Immature natural killer cell (primary cell): ENCODE measurements around the gene HYI. TPM values are rescaled to one million over a fixed set of nuclear protein-coding genes. Genes with fewer than 3 reads are reported as not detected.
"Not testable (repeated sequence)": the region's sequence is repeated elsewhere in the genome, so short reads cannot be mapped to it uniquely, and the experiment has no call there.

Source experiments
- DNase-seq, 3 donors: peaks; one replicate each; pipeline ENCODE4 v3.0.0; 2022; ENCODE audit warnings: mixed read lengths in 1 of 3
- H3K27ac Mint-ChIP-seq, 6 donors: one replicate each; pipeline ENCODE4 v1.8.0; 2020; ENCODE audit warnings: mixed read lengths in 6 of 6, mild to moderate bottlenecking in 5 of 6, inconsistent platforms in 4 of 6, moderate library complexity in 3 of 6
- H3K27me3 Mint-ChIP-seq, 3 donors: one replicate each; pipeline ENCODE4 v1.8.0; 2020 to 2021; ENCODE audit warnings: low read depth in 3 of 3, mild to moderate bottlenecking in 3 of 3, mixed read lengths in 3 of 3, moderate library complexity in 3 of 3, inconsistent platforms in 1 of 3
- H3K36me3 Mint-ChIP-seq, 3 donors: one replicate each; pipeline ENCODE4 v1.8.0; 2020; ENCODE audit warnings: mixed read lengths in 3 of 3, inconsistent platforms in 2 of 3, mild to moderate bottlenecking in 2 of 3
- H3K4me1 Mint-ChIP-seq, 2 donors: one replicate each; pipeline ENCODE4 v1.8.0; 2020; ENCODE audit warnings: inconsistent platforms in 2 of 2, mild to moderate bottlenecking in 2 of 2, mixed read lengths in 2 of 2, moderate library complexity in 1 of 2
- H3K4me3 Mint-ChIP-seq, 5 donors: one replicate each; pipeline ENCODE4 v1.8.0; 2020; ENCODE audit warnings: mild to moderate bottlenecking in 5 of 5, mixed read lengths in 5 of 5, inconsistent platforms in 3 of 5, moderate library complexity in 3 of 5
- H3K9me3 Mint-ChIP-seq, 6 donors: one replicate each; pipeline ENCODE4 v1.8.0; 2020; ENCODE audit warnings: mild to moderate bottlenecking in 6 of 6, mixed read lengths in 6 of 6, inconsistent platforms in 4 of 6, moderate library complexity in 3 of 6
- polyA plus RNA-seq, 3 donors: library from polyadenylated mRNA; unstranded; fragments of 300-500 nt; fragmentation: Illumina TruSeq; gene quantifications; one replicate each; pipeline ENCODE4 v1.2.3, GENCODE V29; 2021

HYI gene, protein sequence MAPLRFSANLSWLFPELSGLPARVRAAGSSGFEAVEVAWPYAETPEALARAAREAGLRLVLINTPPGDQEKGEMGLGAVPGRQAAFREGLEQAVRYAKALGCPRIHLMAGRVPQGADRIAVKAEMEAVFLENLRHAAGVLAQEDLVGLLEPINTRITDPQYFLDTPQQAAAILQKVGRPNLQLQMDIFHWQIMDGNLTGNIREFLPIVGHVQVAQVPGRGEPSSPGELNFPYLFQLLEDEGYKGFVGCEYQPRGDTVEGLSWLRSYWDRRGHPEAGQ
- polyA plus RNA-seq = 1 to 10 TPM; 1.6 to 8.3 (median 4.5) TPM

DNA sequence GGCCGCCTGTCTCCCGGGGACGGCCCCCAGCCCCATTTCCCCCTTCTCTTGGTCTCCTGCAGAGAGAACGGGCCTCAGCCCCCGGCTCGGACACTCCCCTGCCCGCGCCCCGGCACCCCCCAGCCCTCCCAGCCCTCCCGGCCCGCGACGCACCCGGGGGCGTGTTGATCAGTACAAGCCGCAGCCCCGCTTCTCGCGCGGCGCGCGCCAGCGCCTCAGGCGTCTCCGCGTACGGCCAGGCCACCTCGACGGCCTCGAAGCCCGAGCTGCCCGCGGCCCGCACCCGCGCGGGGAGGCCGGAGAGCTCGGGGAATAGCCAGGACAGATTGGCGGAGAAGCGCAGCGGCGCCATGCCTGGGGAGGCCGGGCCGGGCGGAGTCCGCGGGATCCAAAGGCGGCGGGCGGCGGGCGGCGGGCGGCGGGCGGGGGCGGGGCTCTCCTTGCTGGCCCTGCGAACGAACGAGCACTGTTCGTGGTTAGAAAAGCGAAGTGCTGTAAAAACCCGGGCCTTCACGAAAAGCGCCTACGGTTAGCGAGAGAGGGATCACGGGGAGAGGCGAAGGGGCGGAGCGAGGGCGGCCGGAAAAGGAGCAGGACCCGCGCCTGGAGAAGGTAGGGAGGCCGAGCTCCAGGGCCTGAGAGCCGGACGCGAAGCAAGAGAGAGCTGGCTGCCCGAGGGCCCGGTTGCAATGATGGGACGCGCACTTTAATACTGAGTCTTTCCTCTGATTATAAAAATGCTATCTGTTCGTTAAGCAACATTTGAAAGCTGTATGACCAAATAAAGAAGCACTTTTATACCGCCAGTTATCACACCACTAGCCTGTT, at the start of gene HYI:
Gene HYI (minus strand): TSS at position 490 of the 828 bp plus-strand sequence. CDS start 138 bp downstream, at position 352.
- peaks cover 7 to 26% (median 9%) of the 10 kb centered on the region in 3 donors for H3K27me3 Mint-ChIP-seq
- H3K4me3 Mint-ChIP-seq = peak within 1 kb of the TSS; percentile 87 to 94 (median 92)
- no peaks in the 10 kb centered on the region for H3K9me3 Mint-ChIP-seq
- peak within 1 kb of the TSS; percentile 48 to 89 (median 80) for H3K27ac Mint-ChIP-seq
- DNase-seq = peak; percentile 57 to 61 (median 61)
- peaks cover 4 to 6% (median 4%) of the 10 kb centered on the region in 3 donors for H3K36me3 Mint-ChIP-seq
- H3K4me1 Mint-ChIP-seq = peaks cover 24 to 32% of the 10 kb centered on the region in 2 donors

- DNase-seq, H3K4me1 Mint-ChIP-seq, H3K27ac Mint-ChIP-seq, H3K4me3 Mint-ChIP-seq, H3K9me3 Mint-ChIP-seq, H3K36me3 Mint-ChIP-seq: not testable (repeated sequence)
- peaks cover 2 to 11% (median 5%) of the 10 kb centered on the region in 3 donors for H3K27me3 Mint-ChIP-seq
These were observed 48.1 kb upstream of the HYI start for GRCh38 chr1:43501806-43502205.

DNA sequence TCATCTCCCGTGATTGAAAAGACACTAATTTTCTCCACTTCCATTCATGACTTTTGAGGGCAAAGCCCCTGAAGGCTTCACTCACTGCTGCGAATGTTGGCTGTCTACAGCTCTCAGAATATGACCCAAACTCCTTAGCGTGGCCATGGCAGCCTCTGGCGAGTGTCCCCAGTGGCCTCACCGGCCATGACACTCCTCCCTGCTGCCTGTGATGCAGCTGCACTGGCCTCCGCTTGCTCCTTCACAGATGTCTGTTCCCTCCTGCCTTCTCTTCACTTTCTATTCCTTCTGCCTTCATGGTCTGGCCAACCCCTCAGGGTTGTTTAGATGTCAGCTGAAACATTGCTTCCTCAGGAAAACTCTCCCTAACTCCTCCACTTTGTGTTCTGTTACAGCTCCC, 46.2 kb upstream of the HYI start:
- Mint-ChIP-seq H3K27ac (no peak overlapping the region), H3K4me3 (no peak overlapping the region), H3K36me3 (no peaks in the 10 kb centered on the region), H3K9me3 (no peaks in the 10 kb centered on the region), H3K27me3 (peaks cover 2 to 12% (median 4%) of the 10 kb centered on the region in 3 donors), H3K4me1 (no peaks in the 10 kb centered on the region)
- no peak for DNase-seq

- Mint-ChIP-seq H3K9me3 (peaks cover 0 to 15% (median 5%) of the 10 kb centered on the region in 6 donors), H3K36me3 (peaks cover 0 to 3% (median under 1%) of the 10 kb centered on the region in 3 donors), H3K27ac (no peak overlapping the region), H3K4me1 (no peaks in the 10 kb centered on the region), H3K4me3 (no peak overlapping the region), H3K27me3 (peaks cover 3 to 8% (median 4%) of the 10 kb centered on the region in 3 donors)
- DNase-seq = no peak
These were observed 41.5 kb upstream of the HYI start for GRCh38 chr1:43495204-43495603.

DNA sequence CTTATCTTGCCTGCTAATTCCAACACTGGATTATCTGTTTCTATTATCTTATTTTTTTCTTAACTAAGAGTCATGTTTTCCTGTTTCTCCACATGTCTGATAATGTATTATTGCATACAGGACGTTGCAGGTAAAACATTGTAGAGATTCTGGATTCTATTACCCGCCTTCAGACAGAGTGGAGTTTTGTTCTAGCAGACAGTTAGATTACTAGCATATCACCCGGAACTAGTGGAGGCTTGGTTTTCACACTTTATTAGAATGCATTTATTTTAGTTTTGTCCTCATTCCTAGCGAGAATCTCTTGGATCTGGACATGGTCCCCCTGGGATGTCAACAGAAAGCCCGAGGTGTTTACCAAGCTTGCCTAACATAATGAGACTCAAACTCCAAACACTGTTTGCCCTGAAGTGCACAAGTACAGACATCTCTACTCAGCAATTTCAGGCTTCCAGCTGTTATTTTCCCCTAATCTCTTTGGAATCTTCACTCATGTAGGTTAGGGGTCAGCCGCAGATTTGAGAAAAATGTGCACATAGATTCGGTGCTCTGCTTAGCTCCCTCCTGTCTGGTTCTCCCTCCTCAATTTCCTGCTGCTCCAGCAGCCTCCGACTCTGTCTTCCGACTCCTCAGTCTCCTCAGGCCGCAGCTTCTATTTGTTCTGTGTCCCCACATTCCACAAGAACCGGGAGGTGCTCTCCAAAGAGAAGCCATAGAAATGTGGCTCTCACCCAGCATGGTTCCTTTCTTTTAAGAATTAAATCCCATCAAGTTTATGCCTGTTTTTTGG, 40.1 kb upstream of the HYI start:
- DNase-seq = no peak
- peaks cover 5 to 28% (median 13%) of the 10 kb centered on the region in 6 donors for H3K9me3 Mint-ChIP-seq
- H3K36me3 Mint-ChIP-seq = peaks cover 0 to 6% (median 3%) of the 10 kb centered on the region in 3 donors
- H3K4me3 Mint-ChIP-seq = no peak overlapping the region
- no peaks in the 10 kb centered on the region for H3K4me1 Mint-ChIP-seq
- H3K27ac Mint-ChIP-seq = no peak overlapping the region
- peaks cover 6 to 12% (median 6%) of the 10 kb centered on the region in 3 donors for H3K27me3 Mint-ChIP-seq

DNA sequence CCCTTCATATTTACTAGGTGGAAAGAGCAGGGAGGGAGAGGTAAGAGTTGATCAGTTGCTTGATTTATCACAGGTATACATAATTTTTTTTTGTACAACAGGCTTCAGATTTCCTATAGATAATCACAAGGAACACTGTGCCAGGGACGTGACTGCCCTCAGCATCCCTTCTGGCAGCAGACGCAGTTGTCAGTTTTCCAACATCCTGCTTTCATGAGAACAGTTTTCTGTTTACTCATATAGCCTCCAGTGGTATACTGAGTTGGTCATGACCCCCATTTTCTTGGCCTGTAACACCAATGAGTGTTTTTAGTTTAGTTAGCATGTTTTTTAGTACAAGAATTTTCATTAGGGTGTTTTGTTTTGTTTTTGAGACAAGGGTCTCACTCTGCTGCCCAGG, 39.1 kb upstream of the HYI start:
- Mint-ChIP-seq H3K36me3 (peaks cover 3 to 10% (median 4%) of the 10 kb centered on the region in 3 donors), H3K27me3 (peaks cover 6 to 12% (median 7%) of the 10 kb centered on the region in 3 donors), H3K4me3 (no peak overlapping the region), H3K27ac (no peak overlapping the region), H3K4me1 (no peaks in the 10 kb centered on the region), H3K9me3 (peaks cover 11 to 37% (median 17%) of the 10 kb centered on the region in 6 donors)
- no peak for DNase-seq

DNA sequence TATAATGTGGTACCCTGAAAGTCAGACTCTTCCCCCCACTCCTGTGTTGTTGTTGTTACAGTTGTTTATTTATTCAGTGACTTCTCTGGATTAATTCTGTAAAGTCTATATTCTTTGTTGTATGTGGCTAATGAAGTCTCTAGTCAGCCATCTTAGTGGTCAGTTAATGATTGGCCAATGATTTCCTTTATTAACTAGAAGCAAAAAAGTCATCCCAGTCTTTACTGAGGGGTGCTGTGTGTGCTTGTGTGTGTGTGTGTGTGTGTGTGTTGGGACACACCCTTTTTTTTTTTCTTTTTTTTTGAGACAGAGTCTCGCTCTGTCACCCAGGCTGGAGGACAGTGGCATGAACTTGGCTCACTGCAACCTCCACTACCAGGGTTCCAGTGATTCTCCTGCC, 37.3 kb upstream of the HYI start:
- H3K4me3 Mint-ChIP-seq = no peak overlapping the region
- no peak overlapping the region for H3K27ac Mint-ChIP-seq
- H3K4me1 Mint-ChIP-seq = no peaks in the 10 kb centered on the region
- H3K27me3 Mint-ChIP-seq = peaks cover 6 to 10% (median 7%) of the 10 kb centered on the region in 3 donors
- peaks cover 12 to 44% (median 19%) of the 10 kb centered on the region in 6 donors for H3K9me3 Mint-ChIP-seq
- DNase-seq = no peak
- peaks cover 3 to 10% (median 4%) of the 10 kb centered on the region in 3 donors for H3K36me3 Mint-ChIP-seq

DNA sequence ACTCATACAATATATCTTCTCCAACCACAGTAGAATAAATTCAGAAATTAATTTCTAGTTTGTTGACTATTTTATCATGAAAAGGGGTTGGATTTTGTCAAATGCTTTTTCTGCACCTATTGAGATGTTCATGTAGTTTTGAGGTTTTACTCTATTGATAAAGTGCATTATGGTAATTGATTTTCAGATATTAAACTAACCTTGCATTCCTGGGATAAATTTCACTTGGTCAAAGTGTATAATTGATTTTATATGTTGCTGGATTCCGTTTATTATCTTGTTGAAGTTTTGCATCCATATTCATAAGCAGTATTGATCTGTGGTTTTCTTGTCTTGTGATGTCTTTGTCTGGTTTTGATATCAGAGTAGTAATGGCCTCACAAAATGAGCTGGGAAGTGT, 34.4 kb upstream of the HYI start:
- Mint-ChIP-seq H3K27ac (no peak overlapping the region), H3K9me3 (peaks cover 12 to 44% (median 21%) of the 10 kb centered on the region in 6 donors), H3K36me3 (peaks cover 4 to 10% (median 7%) of the 10 kb centered on the region in 3 donors), H3K27me3 (peaks cover 3 to 6% (median 4%) of the 10 kb centered on the region in 3 donors), H3K4me1 (no peaks in the 10 kb centered on the region), H3K4me3 (no peak overlapping the region)
- DNase-seq = no peak

DNA sequence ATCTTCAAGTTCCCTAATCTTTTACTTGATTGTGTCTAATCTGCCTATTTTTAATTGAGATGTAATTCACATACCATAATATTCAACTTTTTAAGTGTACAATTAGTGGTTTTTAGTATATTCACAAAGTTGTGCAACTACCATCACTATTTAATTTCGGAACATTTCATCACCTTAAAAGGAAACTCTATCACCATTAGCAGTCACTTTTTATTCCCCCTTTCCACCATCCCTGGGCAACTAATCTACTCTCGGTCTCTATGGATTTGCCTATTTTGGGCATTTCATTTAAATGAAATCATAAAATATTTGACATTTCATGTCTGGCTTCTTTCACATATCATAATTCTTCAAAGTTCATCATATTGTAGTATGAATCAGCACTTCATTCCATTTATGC, 30.6 kb upstream of the HYI start:
- Mint-ChIP-seq H3K4me3 (no peak overlapping the region), H3K27me3 (peaks cover 3 to 4% (median 4%) of the 10 kb centered on the region in 3 donors), H3K9me3 (peaks cover 9 to 21% (median 12%) of the 10 kb centered on the region in 6 donors), H3K4me1 (peaks cover 5 to 11% of the 10 kb centered on the region in 2 donors), H3K36me3 (peaks cover 4% of the 10 kb centered on the region in 3 donors), H3K27ac (no peak overlapping the region)
- DNase-seq = no peak

DNA sequence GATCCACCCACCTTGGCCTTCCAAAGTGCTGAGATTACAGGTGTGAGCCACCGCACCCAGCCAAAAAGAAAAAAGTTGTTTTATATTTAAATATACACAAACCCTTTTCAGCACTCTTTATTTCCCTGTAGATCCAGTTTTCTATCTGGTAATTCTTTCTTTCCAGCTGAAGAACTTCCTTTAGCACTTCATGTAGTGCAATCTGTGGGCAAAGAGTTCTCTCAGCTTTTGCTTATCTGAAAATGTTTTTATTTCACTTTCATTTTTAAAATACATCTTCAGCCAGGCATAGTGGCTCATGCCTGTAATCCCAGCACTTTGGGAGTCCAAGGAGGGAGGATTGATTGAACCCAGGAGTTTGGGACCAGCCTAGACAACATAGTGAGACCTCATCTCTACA, 28.5 kb upstream of the HYI start:
- Mint-ChIP-seq H3K36me3 (peaks cover 0 to 4% (median 0%) of the 10 kb centered on the region in 3 donors), H3K27me3 (peaks cover 0 to 3% (median 2%) of the 10 kb centered on the region in 3 donors), H3K4me1 (peaks cover 5 to 11% of the 10 kb centered on the region in 2 donors), H3K4me3 (peak overlapping the region in 1 of 5 donors; percentile 45), H3K27ac (peak overlapping the region in 3 of 6 donors; percentile 40 to 66 (median 50)), H3K9me3 (peaks cover 0 to 4% (median 2%) of the 10 kb centered on the region in 6 donors)
- no peak for DNase-seq

DNA sequence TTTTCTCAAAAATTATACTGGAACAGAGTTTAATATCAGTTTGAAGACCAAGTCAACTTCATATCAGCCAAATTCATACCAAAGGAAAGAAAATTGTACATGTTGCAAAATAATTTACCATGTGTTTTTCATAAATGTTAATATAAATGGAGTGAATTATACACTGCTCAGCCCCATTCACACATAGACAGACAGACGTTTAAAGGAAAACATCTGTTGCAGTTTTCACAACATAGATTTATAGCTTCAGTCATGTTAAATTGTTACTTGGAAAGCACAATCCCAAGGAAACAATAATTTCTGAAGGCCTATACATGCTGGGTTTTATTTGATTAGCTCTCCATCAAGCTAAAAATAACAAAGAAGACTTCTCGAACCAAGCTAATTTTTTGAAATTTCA, 27.8 kb upstream of the HYI start:
- Mint-ChIP-seq H3K4me3 (no peak overlapping the region), H3K27me3 (peaks cover 0 to 6% (median 3%) of the 10 kb centered on the region in 3 donors)
- DNase-seq = no peak

DNA sequence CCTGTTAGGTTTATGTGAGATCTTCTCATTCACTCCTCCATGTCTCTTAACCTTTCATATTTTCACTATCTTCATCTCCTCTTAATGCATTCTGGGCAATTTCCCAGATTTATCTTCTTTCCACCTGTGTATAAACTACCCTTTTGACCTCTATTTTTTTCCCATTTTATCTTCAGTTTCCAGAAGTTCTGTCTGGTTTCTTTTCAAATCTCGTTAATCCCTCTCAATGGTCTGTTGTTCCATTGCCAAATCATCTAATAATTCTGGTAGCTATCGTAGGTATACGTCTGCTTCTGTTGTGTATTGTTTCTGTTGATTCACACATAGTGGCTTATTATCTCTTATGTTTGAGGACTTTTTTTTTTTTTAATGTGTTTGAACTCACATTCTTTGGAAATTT, 25.7 kb upstream of the HYI start:
- Mint-ChIP-seq H3K27ac (no peak overlapping the region), H3K9me3 (peaks cover 0 to 3% (median 0%) of the 10 kb centered on the region in 6 donors), H3K27me3 (peaks cover under 1 to 9% (median 6%) of the 10 kb centered on the region in 3 donors), H3K36me3 (peaks cover 0 to 4% (median 0%) of the 10 kb centered on the region in 3 donors), H3K4me3 (no peak overlapping the region), H3K4me1 (peaks cover 5 to 11% of the 10 kb centered on the region in 2 donors)
- no peak for DNase-seq

More for the DNA sequence above, 27.8 kb upstream of the HYI start:
- Mint-ChIP-seq H3K27ac (peak overlapping the region in 1 of 6 donors; percentile 40), H3K36me3 (peaks cover 0 to 4% (median 0%) of the 10 kb centered on the region in 3 donors), H3K9me3 (peaks cover 0 to 3% (median 0%) of the 10 kb centered on the region in 6 donors), H3K4me1 (peaks cover 5 to 11% of the 10 kb centered on the region in 2 donors)

- H3K27ac Mint-ChIP-seq = no peak overlapping the region
- H3K36me3 Mint-ChIP-seq = no peaks in the 10 kb centered on the region
- no peak for DNase-seq
- peaks cover 1 to 9% (median 6%) of the 10 kb centered on the region in 3 donors for H3K27me3 Mint-ChIP-seq
- H3K4me3 Mint-ChIP-seq = no peak overlapping the region
- peaks cover 5 to 11% of the 10 kb centered on the region in 2 donors for H3K4me1 Mint-ChIP-seq
- H3K9me3 Mint-ChIP-seq = no peaks in the 10 kb centered on the region
These were observed 24.0 kb upstream of the HYI start for GRCh38 chr1:43477716-43478115.
